PFSK-1 (cell line): ENCODE data around the gene SALL3.

Source experiments
- POLR2AphosphoS5 ChIP-seq: IDR thresholded peaks from 2 replicates; pipeline ENCODE4 v1.6.1; 2012; ENCODE audit warnings: low read depth, mild to moderate bottlenecking, control low read depth, low read length, moderate library complexity
- TAF1 ChIP-seq: IDR thresholded peaks from 2 replicates; pipeline ENCODE4 v1.6.1; 2012; ENCODE audit warnings: low read length, control low read depth, borderline replicate concordance; ENCODE audit not compliant: insufficient read depth
- TF ChIP-seq, protein P1 (sequence below), 2 experiments: IDR thresholded peaks; 2 replicates each; pipeline versions ENCODE4 v1.6.1 to v1.8.0; 2011 to 2012; ENCODE audit warnings: low read depth in 2 of 2, low read length in 2 of 2, control low read depth in 1 of 2, inconsistent platforms in 1 of 2, mild to moderate bottlenecking in 1 of 2, moderate library complexity in 1 of 2; ENCODE audit not compliant: insufficient read depth in 1 of 2

DNA sequence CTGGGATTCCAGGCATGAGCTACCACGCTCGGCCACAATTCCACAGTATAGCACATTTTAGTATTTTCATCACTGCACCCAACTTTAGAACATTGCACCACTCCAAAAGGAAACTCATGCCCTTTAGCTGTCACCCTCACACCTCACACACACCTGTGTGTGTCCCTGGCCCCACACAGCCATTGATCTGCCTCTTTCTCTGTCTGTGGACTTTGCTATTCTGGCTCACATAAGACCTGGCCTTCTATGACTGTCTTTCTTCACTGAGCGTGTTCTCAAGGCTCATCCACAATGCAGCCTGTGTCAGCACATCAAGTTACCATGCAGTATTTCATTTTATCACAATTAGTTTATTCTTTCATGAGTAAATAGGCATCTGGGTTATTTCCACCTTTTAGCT is 69.9 kb downstream of the SALL3 start:
- TF ChIP-seq POLR2AphosphoS5 (no peak), TAF1 (no peak)
- TF ChIP-seq, protein P1, sequence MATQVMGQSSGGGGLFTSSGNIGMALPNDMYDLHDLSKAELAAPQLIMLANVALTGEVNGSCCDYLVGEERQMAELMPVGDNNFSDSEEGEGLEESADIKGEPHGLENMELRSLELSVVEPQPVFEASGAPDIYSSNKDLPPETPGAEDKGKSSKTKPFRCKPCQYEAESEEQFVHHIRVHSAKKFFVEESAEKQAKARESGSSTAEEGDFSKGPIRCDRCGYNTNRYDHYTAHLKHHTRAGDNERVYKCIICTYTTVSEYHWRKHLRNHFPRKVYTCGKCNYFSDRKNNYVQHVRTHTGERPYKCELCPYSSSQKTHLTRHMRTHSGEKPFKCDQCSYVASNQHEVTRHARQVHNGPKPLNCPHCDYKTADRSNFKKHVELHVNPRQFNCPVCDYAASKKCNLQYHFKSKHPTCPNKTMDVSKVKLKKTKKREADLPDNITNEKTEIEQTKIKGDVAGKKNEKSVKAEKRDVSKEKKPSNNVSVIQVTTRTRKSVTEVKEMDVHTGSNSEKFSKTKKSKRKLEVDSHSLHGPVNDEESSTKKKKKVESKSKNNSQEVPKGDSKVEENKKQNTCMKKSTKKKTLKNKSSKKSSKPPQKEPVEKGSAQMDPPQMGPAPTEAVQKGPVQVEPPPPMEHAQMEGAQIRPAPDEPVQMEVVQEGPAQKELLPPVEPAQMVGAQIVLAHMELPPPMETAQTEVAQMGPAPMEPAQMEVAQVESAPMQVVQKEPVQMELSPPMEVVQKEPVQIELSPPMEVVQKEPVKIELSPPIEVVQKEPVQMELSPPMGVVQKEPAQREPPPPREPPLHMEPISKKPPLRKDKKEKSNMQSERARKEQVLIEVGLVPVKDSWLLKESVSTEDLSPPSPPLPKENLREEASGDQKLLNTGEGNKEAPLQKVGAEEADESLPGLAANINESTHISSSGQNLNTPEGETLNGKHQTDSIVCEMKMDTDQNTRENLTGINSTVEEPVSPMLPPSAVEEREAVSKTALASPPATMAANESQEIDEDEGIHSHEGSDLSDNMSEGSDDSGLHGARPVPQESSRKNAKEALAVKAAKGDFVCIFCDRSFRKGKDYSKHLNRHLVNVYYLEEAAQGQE (IDR thresholded peaks at IDR 0.05; ENCODE audit: insufficient read depth in 1 of 2, low read depth in 2 of 2, low read length in 2 of 2) = no peak
